ENCODE data around the gene STRA8.

The STRA8 gene

GRCh38 chr7:135239263-135239662 lies 5.6 kb downstream of the STRA8 start:
- DNase-seq (ENCODE audit: low spot score): no peak

DNA sequence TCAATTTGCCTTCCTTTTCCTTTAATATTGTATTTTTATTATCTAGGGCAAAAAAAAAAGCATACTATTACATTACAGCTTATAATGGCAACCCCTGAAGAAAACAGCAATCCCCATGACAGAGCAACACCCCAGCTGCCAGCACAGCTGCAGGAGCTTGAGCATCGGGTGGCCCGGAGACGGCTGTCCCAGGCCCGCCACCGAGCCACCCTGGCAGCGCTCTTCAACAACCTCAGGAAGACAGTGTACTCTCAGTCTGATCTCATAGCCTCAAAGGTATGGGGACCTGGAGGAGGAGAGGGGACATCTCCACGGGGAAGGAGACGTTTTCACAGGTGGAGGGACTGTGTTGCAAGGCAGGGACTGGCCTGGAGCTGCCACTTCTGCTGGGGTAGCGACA lies 6.8 kb downstream of the STRA8 start:
- DNase-seq (ENCODE audit: low spot score): no peak

- no peak for DNase-seq (ENCODE audit: low spot score)
Observed at GRCh38 chr7:135242096-135242684, 8.6 kb downstream of the STRA8 start.

- DNase-seq (ENCODE audit: low spot score): no peak
Observed at GRCh38 chr7:135245226-135246190, 11.9 kb downstream of the STRA8 start.

GRCh38 chr7:135246191-135246825 lies 12.7 kb downstream of the STRA8 start:
- no peak for DNase-seq (ENCODE audit: low spot score)

DNA sequence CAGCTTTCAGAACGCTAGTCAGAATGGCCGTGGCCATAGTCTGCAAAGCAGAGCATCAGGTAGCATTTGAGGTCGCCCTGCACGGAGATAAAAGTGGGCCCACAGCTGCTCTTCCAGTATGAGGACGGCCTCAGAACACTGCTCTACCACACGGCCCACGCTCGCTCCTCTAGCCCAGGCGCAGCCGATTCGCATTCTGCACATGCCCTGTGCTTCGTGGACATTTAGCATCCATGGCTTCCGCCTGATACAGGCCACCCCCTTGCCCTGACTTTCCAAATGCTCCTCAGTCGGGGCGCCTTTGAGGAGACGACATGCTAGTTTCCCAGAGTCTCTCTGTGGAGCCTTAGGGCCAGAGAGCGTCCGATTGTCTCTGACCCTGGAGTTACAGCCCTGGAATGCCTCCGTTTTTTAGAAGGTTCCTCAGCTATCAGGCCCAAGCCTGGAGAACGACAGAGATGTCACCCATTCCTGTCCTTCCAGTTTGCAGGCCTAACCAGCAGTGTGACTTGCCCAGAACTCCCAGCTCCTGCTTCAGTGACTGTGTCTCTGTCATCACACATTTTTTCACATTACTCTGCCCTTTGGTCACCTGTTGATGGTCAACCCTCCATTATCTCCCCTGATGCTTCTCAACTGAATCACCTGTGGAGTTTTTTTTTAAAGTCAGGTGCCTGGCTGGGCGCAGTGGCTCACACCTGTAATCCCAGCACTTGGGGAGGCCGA lies 14.3 kb downstream of the STRA8 start:
- DNase-seq (ENCODE audit: low spot score): no peak

GRCh38 chr7:135248546-135248945 lies 14.9 kb downstream of the STRA8 start:
- no peak for DNase-seq (ENCODE audit: low spot score)

- DNase-seq (ENCODE audit: low spot score): no peak
Observed at GRCh38 chr7:135251496-135252391, 18.1 kb downstream of the STRA8 start.

DNA sequence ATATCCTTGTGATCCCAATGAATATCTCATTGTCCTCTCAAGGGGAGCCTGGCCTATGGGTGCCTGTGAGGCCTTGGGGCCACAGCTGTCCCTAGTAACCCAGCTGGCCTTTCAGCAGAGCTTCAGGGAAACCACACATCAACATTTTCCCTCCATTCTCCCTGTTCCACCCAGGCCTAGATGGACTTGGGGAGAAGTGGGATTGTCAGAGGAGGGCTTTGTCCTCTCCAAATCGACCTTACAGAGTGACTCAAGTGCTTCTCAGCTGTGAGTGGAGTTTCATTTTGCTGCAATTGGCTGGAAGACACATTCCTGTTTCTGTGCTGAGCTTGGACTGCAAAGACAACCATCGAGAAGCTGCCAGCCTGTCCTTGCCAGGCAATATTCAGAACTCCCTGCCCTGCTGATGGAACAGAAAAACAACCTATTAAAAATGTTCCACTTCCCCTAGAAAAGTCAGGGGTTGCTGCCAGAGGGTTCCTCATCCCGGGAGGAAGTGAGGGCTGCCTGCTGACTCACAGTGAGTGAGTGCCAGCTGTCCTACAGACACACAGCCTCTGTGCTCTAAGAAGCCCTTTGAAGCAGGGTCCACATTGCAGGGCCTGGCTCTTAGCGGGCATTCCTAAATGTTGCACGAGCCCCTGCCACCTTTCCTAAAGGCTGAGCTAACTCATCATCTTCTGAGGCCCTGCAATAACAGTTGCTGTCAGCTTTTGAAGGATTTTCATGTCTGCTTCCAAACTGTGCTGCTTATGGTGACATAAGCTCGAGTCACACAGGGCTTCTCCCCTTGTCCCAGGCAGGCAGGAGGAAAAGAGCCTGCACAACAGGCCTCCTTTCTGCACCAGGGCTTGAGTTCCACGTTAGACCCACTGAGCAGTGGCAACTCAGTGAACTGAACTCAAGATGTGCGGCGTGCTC lies 20.5 kb downstream of the STRA8 start:
- DNase-seq (ENCODE audit: low spot score): no peak

DNA sequence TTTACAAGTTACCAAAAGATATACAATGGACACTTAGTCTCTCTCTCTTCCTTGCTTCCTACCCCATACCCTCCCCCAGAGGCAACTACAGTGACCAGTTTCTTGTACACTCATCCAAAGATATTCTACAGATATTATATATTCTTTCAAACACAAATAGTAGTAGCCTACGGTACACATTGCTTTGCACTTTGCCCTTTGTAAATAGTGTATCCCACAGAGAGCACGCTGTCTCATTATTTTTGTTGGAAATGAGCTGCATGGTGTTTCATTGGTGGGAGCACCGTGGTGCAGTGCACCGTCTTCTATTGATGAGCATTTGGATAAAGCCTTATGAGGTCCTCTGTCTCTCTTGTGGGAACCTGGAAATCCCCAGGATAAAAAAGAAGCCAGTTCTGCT lies 24.2 kb downstream of the STRA8 start:
- DNase-seq (ENCODE audit: low spot score): no peak

DNA sequence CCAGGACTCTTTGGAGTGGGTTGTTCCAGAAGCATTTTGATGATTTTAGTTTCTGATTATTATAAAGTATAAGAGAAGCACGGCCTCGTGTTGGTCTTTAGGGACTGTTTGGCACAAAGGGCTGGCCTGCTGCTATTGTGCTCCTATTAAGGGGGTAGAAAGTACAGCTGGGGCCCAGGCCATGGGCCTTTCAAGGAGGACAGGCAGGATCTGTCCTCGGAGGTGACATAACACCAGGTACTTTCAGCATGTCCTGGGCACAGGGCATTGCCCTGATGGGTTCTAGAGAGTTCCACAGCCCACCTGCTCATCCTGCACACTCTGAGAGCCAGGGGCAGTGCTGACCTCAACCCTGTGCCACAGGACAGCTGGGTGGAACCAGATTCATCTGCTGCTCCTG lies 24.9 kb downstream of the STRA8 start:
- no peak for DNase-seq (ENCODE audit: low spot score)

DNA sequence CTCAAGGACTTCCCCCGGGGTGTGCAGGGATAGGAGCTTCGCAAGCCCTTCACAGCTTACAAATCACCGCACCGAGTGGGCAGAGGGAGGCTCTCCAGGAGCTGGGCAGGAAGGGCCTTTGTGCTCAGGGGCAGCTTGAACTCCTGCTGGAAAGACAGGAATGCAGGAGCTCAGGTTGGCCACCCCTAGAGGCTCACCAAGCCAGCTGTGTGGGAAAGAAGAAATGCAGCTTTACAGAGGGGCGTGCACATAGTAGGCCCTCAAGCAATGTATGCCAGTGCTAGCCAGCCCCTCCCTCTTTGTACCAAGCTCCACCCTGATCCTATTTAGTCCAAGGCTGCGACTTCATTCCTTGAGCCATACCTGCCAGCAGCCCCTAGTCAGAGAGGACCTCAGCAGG lies 26.1 kb downstream of the STRA8 start:
- no peak for DNase-seq (ENCODE audit: low spot score)

GRCh38 chr7:135260470-135260869 lies 26.8 kb downstream of the STRA8 start:
- DNase-seq (ENCODE audit: low spot score): no peak

DNA sequence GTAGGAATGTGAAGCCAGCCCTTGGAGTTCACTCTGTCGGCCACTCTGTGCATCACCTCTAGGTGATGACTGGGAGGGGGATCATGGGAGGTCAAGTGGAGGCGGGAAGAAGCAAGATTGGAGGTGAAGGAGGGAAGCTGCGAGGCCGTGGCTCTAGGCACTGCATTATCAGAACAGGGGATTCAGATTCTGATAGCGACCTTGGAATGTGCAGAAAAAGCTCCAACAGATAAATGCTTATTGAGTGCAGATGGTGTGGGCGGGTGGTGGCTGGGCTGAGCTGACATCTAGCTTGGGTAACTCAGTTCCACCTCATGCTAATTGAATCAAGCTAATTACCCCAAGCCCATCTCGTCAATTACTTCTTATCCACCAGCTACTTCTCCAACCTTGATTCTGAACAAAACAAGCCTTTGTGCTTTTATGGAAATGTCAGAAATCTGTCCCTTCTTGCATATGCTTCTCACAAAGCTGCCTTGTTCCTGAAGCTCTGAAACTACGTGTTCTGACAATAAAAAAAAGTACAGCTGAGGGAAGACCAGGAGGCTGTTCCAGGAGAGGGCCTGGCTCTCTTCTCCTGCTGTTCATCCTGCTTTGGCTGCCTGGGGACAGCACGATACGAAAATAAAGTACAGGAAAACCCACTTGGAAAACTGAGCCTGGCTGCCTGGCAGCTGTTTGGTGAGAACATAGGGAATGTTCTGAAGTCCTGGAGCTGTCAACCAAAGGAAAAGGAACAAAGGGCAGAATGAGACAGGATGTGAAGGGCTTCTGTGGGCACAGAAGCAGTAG lies 27.5 kb downstream of the STRA8 start:
- no peak for DNase-seq (ENCODE audit: low spot score)

- DNase-seq (ENCODE audit: low spot score): no peak
Observed at GRCh38 chr7:135262623-135263320, 29.1 kb downstream of the STRA8 start.

- DNase-seq (ENCODE audit: low spot score): no peak
Observed at GRCh38 chr7:135263321-135263970, 29.8 kb downstream of the STRA8 start.

- DNase-seq (ENCODE audit: low spot score): no peak
Observed at GRCh38 chr7:135265637-135266036, 32.0 kb downstream of the STRA8 start.

- no peak for DNase-seq (ENCODE audit: low spot score)
Observed at GRCh38 chr7:135269921-135270320, 36.3 kb downstream of the STRA8 start.
